ENCODE measurements around the gene PLP2.

PLP2 gene

DNA sequence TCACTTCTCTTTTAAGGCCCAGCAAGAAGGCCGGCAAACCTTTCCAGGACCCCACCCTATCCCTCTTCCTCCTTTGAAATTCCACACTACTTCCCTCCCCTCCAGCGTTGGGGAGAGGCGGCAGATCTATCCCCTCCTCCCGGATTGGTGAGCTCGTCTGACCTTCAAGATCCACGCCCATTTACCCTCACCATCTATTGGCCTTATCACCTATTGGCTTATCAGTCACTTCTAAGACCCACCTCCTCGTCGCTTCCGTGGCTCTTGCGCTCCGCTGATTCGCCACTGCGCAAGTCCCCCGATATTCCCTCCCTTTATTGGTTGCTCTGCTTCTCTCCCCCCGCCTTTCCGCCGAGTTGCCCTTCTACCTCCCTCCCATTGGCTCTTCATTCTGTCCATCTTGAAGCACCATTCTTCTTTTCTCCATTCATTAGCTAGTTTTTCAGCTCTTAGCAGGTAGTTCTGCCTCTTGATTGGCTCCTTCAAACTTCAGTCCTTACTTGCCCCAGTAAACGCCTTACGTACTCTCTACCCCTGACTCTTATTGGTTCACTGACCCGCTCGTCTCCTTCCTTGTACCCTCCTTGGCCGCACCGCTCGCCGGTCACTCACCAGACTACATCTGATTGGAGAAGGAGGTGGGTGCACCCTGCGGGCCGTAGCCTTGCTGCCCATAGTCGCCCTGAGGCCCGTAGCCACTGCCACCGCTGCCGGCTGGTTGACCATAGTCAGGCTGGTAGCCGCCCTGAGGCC lies 19.3 kb downstream of the PLP2 start:
- no peaks in the 10 kb centered on the region for H3K36me3 Mint-ChIP-seq
- H3K4me1 Mint-ChIP-seq: peaks cover 48% of the 10 kb centered on the region
- H3K27ac Mint-ChIP-seq: peak overlapping the region; percentile 86
- peak; percentile 95 for ATAC-seq
- H3K4me3 Mint-ChIP-seq: peak overlapping the region; percentile 89
- no peaks in the 10 kb centered on the region for H3K9me3 Mint-ChIP-seq
- no peaks in the 10 kb centered on the region for H3K27me3 Mint-ChIP-seq

DNA sequence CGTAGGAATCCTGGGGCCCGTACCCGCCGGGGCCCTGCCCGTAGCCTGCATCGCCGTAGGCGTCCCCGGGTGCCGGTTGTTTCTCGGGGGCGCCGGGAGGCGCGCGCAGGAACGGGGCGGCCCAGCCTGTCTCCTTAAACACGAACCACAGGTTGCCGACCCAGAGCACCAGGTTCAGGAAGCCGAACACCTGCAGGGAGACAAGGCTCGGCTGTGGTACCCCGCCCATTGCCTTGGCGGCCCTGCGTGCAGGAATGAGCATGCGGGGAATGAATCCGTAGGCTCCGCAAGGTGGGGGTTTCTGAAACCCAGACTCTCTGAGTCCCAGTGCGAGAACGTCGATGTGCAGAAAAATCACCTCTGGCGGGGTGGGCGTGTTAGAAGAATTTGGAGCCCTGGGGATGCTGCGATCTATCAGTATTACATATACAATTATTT lies 19.9 kb downstream of the PLP2 start:
- no peaks in the 10 kb centered on the region for H3K36me3 Mint-ChIP-seq
- H3K4me1 Mint-ChIP-seq: peaks cover 44% of the 10 kb centered on the region
- H3K27ac Mint-ChIP-seq: peak overlapping the region; percentile 86
- no peak for ATAC-seq
- H3K9me3 Mint-ChIP-seq: no peaks in the 10 kb centered on the region
- no peaks in the 10 kb centered on the region for H3K27me3 Mint-ChIP-seq
- H3K4me3 Mint-ChIP-seq: peak overlapping the region; percentile 89

DNA sequence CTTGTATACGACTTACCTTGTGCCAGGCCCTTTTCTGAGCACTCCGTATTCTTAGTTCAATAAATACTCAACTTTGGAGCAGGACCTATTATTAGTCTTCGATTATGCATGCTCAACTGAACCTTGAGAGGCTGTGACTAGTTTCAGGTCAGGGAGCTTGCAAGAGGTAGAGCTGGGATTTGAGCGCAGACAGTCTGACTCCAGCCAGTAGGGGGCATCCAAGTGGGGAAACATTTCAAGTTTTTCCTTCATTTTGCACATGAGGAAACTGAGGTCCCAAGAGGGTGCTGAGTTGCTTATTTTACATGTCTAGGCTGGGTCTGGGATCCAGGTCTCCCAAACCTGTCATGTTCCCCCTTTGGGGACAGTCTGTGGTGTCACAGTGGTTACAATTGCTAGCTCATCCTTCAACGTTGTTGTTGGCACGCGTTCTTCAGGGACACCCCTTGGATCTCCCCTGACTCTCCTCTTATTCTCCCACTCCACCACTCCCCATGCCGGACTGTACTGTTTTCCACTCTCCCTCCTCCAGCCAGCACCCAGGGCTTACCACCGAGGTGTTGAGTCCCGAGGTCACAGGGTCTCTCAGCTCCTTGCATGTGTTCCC lies 21.1 kb downstream of the PLP2 start:
- Mint-ChIP-seq H3K9me3 (no peaks in the 10 kb centered on the region), H3K27me3 (no peaks in the 10 kb centered on the region), H3K27ac (no peak overlapping the region), H3K4me3 (no peak overlapping the region), H3K4me1 (peaks cover 37% of the 10 kb centered on the region), H3K36me3 (no peaks in the 10 kb centered on the region)
- no peak for ATAC-seq

DNA sequence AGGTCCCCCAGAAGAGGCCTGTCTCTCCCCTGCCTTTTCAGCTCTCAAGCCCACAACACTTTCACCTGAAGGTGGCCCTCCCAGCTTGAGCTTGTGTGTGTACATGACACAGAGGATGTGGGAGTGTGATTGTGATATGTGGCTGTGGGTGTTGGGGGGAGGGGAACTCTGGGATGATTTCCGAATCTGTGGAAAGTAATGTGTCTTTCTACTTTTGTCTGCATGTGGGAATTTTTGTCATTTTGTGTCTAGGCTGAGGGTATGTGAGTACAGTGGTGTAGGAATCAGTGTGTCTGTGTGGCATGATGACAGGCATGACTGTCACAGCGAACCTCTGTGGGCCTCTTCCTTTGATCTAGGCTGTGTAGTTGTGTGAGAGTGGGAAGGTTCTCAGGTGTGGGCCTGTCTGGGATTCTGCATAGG lies 21.9 kb downstream of the PLP2 start:
- Mint-ChIP-seq H3K27ac (no peak overlapping the region), H3K9me3 (no peaks in the 10 kb centered on the region), H3K27me3 (no peaks in the 10 kb centered on the region), H3K4me1 (peaks cover 44% of the 10 kb centered on the region), H3K36me3 (no peaks in the 10 kb centered on the region), H3K4me3 (no peak overlapping the region)
- no peak for ATAC-seq

DNA sequence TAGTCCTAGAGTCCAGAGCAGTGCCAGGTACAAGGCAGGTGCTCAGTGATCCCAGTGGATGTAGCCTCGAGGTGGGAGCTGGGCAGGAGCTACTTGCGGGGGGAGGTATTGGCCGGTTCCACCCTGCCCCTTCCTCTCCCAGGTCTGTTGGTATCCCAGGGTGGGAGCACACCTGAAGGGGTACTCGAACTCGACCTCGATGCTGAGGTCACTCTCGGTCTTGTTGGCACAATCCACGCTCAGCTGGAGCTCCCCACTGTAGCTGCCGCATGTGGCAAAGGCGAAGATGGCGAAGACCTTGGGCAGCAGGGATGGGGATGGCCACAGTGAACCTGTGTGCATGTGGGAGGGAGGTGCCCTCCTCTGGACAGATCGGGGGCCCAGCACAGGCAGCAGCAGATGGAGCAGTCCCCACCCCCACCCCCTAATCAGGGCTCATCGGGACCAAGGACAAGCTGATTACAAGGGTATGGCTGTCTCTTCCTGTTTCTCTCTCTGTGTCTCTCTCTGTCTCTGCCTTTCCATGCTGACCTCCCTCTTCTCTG lies 25.9 kb downstream of the PLP2 start:
- Mint-ChIP-seq H3K36me3 (no peaks in the 10 kb centered on the region), H3K27ac (no peak overlapping the region), H3K4me1 (peaks cover 31% of the 10 kb centered on the region), H3K9me3 (no peaks in the 10 kb centered on the region), H3K27me3 (no peaks in the 10 kb centered on the region), H3K4me3 (no peak overlapping the region)
- ATAC-seq: no peak

DNA sequence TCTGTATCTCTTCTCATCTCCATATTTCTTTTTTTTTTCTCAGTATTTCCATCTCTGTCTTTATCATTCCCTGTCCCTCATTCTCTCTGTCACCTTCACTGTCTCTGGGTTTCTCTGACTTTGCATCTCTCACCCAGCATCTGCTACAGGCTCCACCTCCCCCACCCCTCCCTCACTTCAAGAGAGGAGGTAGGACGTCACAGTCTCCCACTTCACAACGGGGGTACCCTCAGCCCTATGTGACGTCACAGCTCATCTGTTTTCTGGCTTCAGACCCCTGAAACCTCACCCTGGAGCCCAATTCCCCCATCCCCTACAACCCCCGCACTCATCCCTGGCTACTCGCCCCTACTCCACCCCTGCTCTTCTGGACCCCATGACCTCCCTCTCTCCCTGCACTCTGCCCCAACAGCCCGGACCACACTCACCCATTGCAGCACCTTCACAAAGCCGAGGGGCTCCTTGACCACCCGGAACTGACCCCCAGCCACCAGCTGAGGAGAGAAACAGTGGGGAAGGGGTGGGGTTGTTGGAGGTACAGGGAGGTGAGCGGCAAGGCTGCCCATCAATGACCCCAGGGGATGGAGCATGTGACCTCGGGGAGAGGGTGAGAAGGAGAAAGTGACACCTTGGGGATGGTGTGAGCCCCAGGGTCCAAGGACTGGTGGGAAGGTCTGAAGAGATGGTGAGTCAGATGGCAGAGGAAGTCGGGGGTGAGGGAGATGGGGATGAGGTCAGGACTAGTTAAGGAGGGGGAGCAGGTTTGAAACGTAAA lies 27.0 kb downstream of the PLP2 start:
- no peak for ATAC-seq
- H3K27ac Mint-ChIP-seq: no peak overlapping the region
- H3K36me3 Mint-ChIP-seq: no peaks in the 10 kb centered on the region
- H3K27me3 Mint-ChIP-seq: no peaks in the 10 kb centered on the region
- peaks cover 23% of the 10 kb centered on the region for H3K4me1 Mint-ChIP-seq
- H3K4me3 Mint-ChIP-seq: peak overlapping the region; percentile 68
- H3K9me3 Mint-ChIP-seq: no peaks in the 10 kb centered on the region

DNA sequence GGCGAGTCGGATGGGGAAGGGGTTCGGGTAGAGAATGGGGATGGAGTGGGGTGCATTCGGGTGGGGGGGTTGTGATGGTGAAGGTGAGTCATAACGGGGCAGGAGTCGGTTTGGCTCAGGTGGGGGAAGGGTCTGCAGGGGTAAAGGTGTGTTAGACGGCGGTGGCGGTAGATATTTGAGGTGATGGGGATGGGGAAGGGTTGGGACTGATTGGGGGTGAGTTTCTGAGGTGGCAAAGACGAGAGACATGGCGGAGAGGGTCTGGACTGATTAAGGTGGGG lies 27.6 kb downstream of the PLP2 start:
- Mint-ChIP-seq H3K4me3 (peak overlapping the region; percentile 68), H3K4me1 (peaks cover 21% of the 10 kb centered on the region), H3K27me3 (no peaks in the 10 kb centered on the region), H3K9me3 (no peaks in the 10 kb centered on the region), H3K36me3 (no peaks in the 10 kb centered on the region), H3K27ac (no peak overlapping the region)
- no peak for ATAC-seq

DNA sequence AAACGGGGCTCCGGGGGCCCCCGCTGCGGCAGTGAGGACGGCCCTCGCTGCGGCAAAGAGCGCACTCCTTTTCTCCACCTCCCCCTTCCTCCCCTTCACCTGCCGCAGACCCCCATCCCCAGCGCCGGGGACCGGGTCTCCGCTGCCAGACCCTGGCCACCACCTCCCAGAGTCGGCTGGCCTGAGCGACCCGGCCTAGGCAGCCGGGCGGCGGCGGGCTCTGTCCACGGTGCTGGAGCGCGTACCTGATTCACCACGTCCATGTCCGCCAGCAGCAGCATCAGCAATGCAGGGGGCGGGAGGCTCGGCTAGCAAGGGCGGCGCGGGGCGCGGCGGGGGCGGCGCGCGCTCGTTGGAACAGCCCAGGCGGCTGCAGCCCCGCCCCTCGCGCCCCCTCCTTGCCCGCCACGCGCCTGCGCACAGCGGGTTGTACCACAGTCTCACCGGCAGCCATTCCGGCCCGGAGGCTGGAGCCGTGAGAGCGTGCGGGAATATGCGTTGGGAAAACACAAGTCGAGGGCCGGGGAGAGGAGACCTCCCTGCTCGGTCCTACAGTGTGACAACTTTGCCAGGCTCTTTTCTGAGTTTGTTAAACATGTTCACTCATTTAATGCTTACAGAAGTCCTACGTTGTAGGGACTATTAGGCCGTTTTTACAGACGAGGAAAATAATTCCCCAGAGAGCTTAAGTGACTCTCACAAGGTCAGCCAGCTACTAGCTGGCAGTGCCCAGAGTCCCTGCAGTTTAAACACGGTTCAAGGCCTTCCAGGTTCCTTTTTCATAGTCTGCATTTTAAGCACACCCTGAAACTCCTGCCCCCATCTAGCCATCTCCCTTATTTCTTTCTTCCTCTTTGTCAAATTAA lies 28.4 kb downstream of the PLP2 start, which contains the start of gene SYP:
SYP (minus strand) TSS at position 288 of the 866 bp plus-strand sequence; CDS start at position 281, 7 bp downstream.
- no peaks in the 10 kb centered on the region for H3K36me3 Mint-ChIP-seq
- H3K4me3 Mint-ChIP-seq: peak within 1 kb of the TSS; percentile 68
- peaks cover 21% of the 10 kb centered on the region for H3K4me1 Mint-ChIP-seq
- ATAC-seq: peak; percentile 99
- peak within 1 kb of the TSS; percentile 68 for H3K27ac Mint-ChIP-seq
- H3K27me3 Mint-ChIP-seq: no peaks in the 10 kb centered on the region
- no peaks in the 10 kb centered on the region for H3K9me3 Mint-ChIP-seq

DNA sequence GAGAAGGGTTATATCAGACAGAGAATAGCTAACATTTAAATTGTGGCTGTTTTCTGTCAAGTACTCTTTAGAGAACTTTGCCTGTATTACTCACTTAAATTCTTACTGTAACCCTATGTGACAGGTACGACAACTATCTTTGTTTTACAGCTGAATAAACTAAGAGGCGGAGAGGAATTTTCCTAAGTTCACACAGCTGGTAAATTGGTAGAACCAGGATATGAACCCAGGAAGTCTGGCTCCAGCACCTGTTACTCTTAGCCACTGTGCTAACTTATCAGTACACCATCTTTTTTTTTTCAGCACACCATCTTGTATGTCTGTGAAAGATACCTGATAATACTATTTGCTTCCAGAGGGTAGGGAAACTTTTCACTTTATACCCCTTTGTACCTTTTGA lies 30.3 kb downstream of the PLP2 start:
- Mint-ChIP-seq H3K36me3 (no peaks in the 10 kb centered on the region), H3K4me3 (no peak overlapping the region), H3K9me3 (no peaks in the 10 kb centered on the region), H3K27ac (no peak overlapping the region), H3K4me1 (peaks cover 21% of the 10 kb centered on the region), H3K27me3 (no peaks in the 10 kb centered on the region)
- no peak for ATAC-seq

DNA sequence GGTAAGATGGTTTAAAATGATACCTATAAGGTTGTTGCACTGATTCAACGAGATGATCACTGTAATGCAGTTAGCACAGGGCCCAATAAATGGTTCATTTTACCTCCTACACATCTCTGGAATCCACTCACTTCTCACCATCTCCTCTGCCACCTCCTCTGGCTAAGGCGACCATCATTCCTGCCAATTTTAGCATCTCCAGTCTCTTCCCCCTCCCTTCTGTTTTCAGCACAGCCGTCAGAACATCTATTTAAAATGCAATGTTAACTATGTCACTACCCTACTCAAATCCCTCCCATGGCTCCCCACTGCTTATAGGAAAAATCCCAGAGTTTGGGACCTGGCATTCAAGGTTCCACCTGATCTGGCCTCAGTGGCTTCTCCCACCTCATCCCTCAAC lies 31.8 kb downstream of the PLP2 start:
- H3K27me3 Mint-ChIP-seq: no peaks in the 10 kb centered on the region
- peaks cover 14% of the 10 kb centered on the region for H3K4me1 Mint-ChIP-seq
- ATAC-seq: no peak
- H3K27ac Mint-ChIP-seq: no peak overlapping the region
- no peaks in the 10 kb centered on the region for H3K36me3 Mint-ChIP-seq
- no peaks in the 10 kb centered on the region for H3K9me3 Mint-ChIP-seq
- H3K4me3 Mint-ChIP-seq: no peak overlapping the region

DNA sequence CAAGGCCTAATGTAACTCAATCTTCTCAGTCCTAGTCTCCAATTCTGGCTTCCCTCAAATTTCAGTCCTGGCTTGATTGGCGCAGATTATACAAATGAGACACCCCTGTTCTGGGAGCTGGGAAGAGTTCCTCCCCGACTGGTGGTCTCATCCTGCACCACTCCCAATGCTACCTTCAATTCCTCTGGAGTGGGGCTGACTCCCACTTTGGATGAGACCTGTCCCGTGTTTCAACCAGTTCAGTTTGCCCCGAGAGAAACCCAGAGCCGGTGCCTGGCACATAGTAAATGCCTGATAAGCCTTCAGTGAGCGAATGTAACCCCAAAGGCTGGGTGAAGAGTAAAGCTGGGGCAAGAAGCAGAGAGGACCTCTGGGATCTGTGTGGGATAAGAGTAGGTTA lies 32.3 kb downstream of the PLP2 start:
- H3K36me3 Mint-ChIP-seq: no peaks in the 10 kb centered on the region
- no peak overlapping the region for H3K27ac Mint-ChIP-seq
- no peak for ATAC-seq

DNA sequence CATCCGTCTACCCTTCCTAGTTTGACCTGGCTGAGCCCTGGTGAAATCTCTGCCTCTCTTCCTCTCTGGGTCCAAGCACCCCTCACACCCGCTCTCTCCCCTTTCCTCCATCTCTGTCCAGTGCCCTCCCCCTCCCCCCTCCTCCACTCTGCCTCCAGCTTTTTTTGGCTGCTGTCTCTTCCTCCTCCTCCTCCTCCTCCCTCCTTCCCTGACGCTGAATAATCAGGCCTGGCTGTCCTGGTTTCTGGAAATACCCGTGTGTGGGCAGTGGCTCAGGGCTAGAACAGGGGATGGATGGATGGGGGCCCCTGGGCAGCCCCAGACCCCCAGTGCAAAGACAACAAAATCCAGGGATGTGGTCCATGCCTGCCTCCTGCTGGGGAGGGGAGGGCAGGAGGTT lies 33.0 kb downstream of the PLP2 start:
- no peak overlapping the region for H3K4me3 Mint-ChIP-seq
- no peaks in the 10 kb centered on the region for H3K27me3 Mint-ChIP-seq

More for the DNA sequence above, 32.3 kb downstream of the PLP2 start:
- Mint-ChIP-seq H3K4me3 (no peak overlapping the region), H3K27me3 (no peaks in the 10 kb centered on the region), H3K4me1 (peaks cover 10% of the 10 kb centered on the region), H3K9me3 (no peaks in the 10 kb centered on the region)

DNA sequence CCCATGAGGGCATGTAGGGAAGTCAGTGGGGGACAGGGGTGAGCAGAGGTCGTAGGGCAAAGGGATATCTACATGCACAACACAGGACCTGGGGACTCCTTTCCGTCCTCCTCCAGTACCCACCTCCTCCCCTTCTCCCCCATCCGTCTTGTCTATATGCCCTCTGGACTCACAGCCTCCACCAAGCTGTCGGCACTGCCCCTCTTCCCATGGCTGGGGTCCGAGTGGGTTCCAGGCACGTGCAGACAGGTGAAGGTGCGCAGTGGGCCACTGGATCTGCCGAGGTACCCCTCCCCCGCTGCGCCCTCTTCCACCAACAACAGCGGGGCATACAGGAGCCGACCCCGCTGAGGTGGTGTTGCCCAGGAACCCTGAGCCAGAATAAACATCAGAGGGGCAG lies 33.7 kb downstream of the PLP2 start:
- no peaks in the 10 kb centered on the region for H3K36me3 Mint-ChIP-seq
- H3K9me3 Mint-ChIP-seq: no peaks in the 10 kb centered on the region
- H3K4me3 Mint-ChIP-seq: no peak overlapping the region
- peaks cover 5% of the 10 kb centered on the region for H3K4me1 Mint-ChIP-seq
- no peak overlapping the region for H3K27ac Mint-ChIP-seq
- ATAC-seq: no peak
- no peaks in the 10 kb centered on the region for H3K27me3 Mint-ChIP-seq

More for the DNA sequence above, 33.0 kb downstream of the PLP2 start:
- no peak overlapping the region for H3K27ac Mint-ChIP-seq
- ATAC-seq: no peak
- H3K4me1 Mint-ChIP-seq: peaks cover 6% of the 10 kb centered on the region
- H3K36me3 Mint-ChIP-seq: no peaks in the 10 kb centered on the region
- H3K9me3 Mint-ChIP-seq: no peaks in the 10 kb centered on the region

DNA sequence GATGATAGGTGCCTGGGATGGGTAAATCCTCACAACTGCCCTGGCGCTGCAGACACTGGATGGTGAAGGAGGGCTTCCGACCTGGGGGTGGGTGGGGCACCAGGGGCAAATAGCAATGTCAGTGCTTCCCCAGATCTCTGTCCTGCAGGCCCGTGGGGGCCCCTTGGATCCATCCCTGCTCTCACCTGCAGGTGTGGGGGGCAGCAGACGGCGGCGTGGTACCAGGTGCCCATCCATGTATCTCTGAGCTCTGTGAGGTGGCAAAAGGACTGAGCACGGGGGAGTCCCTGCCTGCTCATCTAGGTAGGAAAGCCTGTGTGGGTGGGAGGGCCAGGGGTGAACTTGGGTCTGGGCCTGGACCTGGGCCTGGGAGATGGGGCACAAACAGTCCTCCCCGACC lies 34.8 kb downstream of the PLP2 start:
- H3K27ac Mint-ChIP-seq: no peak overlapping the region
- no peaks in the 10 kb centered on the region for H3K9me3 Mint-ChIP-seq
- no peaks in the 10 kb centered on the region for H3K4me1 Mint-ChIP-seq
- no peaks in the 10 kb centered on the region for H3K27me3 Mint-ChIP-seq
- H3K4me3 Mint-ChIP-seq: no peak overlapping the region
- ATAC-seq: no peak
- H3K36me3 Mint-ChIP-seq: no peaks in the 10 kb centered on the region

DNA sequence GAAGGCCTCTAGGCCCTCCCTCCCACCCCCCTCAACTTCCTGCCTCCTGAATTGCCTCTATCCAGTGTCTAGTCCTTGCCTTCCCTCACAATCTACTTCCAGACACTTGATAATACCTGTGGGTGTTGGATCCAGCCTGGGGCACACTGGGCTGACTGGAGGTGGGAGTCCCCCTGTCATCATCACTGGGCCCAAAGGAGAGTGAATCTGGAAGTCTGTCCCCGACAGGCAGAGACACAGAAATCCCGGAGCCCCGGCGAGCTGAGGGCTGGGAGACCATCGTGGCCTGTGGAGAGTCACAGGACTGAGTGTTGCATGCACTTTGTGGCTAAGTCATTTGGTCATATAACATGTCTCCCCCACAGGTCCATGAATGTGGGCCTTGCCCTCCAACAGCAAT lies 36.7 kb downstream of the PLP2 start:
- no peaks in the 10 kb centered on the region for H3K4me1 Mint-ChIP-seq
- H3K9me3 Mint-ChIP-seq: peaks cover 6% of the 10 kb centered on the region
- H3K27ac Mint-ChIP-seq: no peak overlapping the region
- H3K36me3 Mint-ChIP-seq: no peaks in the 10 kb centered on the region
- ATAC-seq: no peak
- no peaks in the 10 kb centered on the region for H3K27me3 Mint-ChIP-seq
- no peak overlapping the region for H3K4me3 Mint-ChIP-seq

Data from stimulated activated memory B cell treated with anti-CD40 and anti-IgM and Interleukin-4, amounts not matched to agents 10 μg/mL and 1 μg/mL and 100 μg/mL, for 72 hours (primary cell).